Measurements from ENCODE around the gene PRIMA1. TPM values are rescaled to one million over a fixed set of nuclear protein-coding genes. Genes with fewer than 3 reads are reported as not detected.

Gene PRIMA1
- polyA plus RNA-seq, 1 experiment = not detected

GRCh38 chr14:93748208-93749075, 39.8 kb downstream of the PRIMA1 start:
- DNase-seq (ENCODE audit: low read depth, low spot score) = no peak
- POLR2A ChIA-PET = no interaction called here
- TF ChIP-seq CTCF (IDR thresholded peaks at IDR 0.05; ENCODE audit: low read depth, low read length) = no peak
- Histone ChIP-seq H3K27me3 (ENCODE audit: control insufficient read depth, insufficient read depth, low read length) (no peaks in the 10 kb centered on the region), H3K4me3 (ENCODE audit: low read depth, low read length) (no peak overlapping the region), H3K9me3 (ENCODE audit: control insufficient read depth, insufficient read depth, low read length) (peaks cover 11% of the 10 kb centered on the region; the same call in 1 of the 2 replicates), H3K27ac (ENCODE audit: low read depth, low read length) (no peak overlapping the region)
- CTCF ChIA-PET = no interaction called here

GRCh38 chr14:93747560-93747959, 40.7 kb downstream of the PRIMA1 start:
- POLR2A ChIA-PET = no interaction called here

GRCh38 chr14:93747102-93747501, 41.2 kb downstream of the PRIMA1 start:
- Histone ChIP-seq H3K4me3 (ENCODE audit: low read depth, low read length) (no peak overlapping the region), H3K27ac (ENCODE audit: low read depth, low read length) (no peak overlapping the region), H3K27me3 (ENCODE audit: control insufficient read depth, insufficient read depth, low read length) (no peaks in the 10 kb centered on the region), H3K9me3 (ENCODE audit: control insufficient read depth, insufficient read depth, low read length) (peaks cover 11% of the 10 kb centered on the region; the same call in 1 of the 2 replicates)
- TF ChIP-seq CTCF (IDR thresholded peaks at IDR 0.05; ENCODE audit: low read depth, low read length) = no peak
- ChIA-PET POLR2A (no interaction called here), CTCF (no interaction called here)
- DNase-seq (ENCODE audit: low read depth, low spot score) = no peak

More at GRCh38 chr14:93747560-93747959, 40.7 kb downstream of the PRIMA1 start:
- H3K27me3 ChIP-seq (ENCODE audit: control insufficient read depth, insufficient read depth, low read length) = no peaks in the 10 kb centered on the region
- H3K27ac ChIP-seq (ENCODE audit: low read depth, low read length) = no peak overlapping the region
- no peak overlapping the region for H3K4me3 ChIP-seq (ENCODE audit: low read depth, low read length)
- TF ChIP-seq CTCF (IDR thresholded peaks at IDR 0.05; ENCODE audit: low read depth, low read length) = no peak
- no peak for DNase-seq (ENCODE audit: low read depth, low spot score)
- H3K9me3 ChIP-seq (ENCODE audit: control insufficient read depth, insufficient read depth, low read length) = peaks cover 11% of the 10 kb centered on the region; the same call in 1 of the 2 replicates
- CTCF ChIA-PET = no interaction called here

GRCh38 chr14:93745603-93746273, 42.5 kb downstream of the PRIMA1 start:
- ChIA-PET CTCF (no interaction called here), POLR2A (no interaction called here)
- no peak overlapping the region for H3K4me3 ChIP-seq (ENCODE audit: low read depth, low read length)
- H3K27me3 ChIP-seq (ENCODE audit: control insufficient read depth, insufficient read depth, low read length) = no peaks in the 10 kb centered on the region
- TF ChIP-seq CTCF (IDR thresholded peaks at IDR 0.05; ENCODE audit: low read depth, low read length) = no peak
- peaks cover 11% of the 10 kb centered on the region; the same call in 1 of the 2 replicates for H3K9me3 ChIP-seq (ENCODE audit: control insufficient read depth, insufficient read depth, low read length)
- DNase-seq (ENCODE audit: low read depth, low spot score) = no peak
- H3K27ac ChIP-seq (ENCODE audit: low read depth, low read length) = no peak overlapping the region

- POLR2A ChIA-PET = no interaction called here
- DNase-seq (ENCODE audit: low read depth, low spot score) = no peak
- no peak for TF ChIP-seq CTCF (IDR thresholded peaks at IDR 0.05; ENCODE audit: low read depth, low read length)
- Histone ChIP-seq H3K9me3 (ENCODE audit: control insufficient read depth, insufficient read depth, low read length) (peaks cover 11% of the 10 kb centered on the region; the same call in 1 of the 2 replicates), H3K27ac (ENCODE audit: low read depth, low read length) (no peak overlapping the region), H3K27me3 (ENCODE audit: control insufficient read depth, insufficient read depth, low read length) (no peaks in the 10 kb centered on the region), H3K4me3 (ENCODE audit: low read depth, low read length) (no peak overlapping the region)
- CTCF ChIA-PET = no interaction called here
Measured at GRCh38 chr14:93744876-93745275, 43.4 kb downstream of the PRIMA1 start.

All from AG04450 (cell line).